ENCODE results near the gene CIZ1. TPM values are rescaled to one million over a fixed set of nuclear protein-coding genes. Genes with fewer than 3 reads are reported as not detected.
"Not testable (repeated sequence)": the region's sequence is repeated elsewhere in the genome, so short reads cannot be mapped to it uniquely, and the experiment has no call there.

The CIZ1 gene
- total and polyA plus RNA-seq, 10 of the 15 experiments (the other 5 are each of a cell fraction or from before 2014, with no cell fraction given), result 1.8 to 91.6 (median 35.4) TPM

- 30% methylated on average over 8 of the region's 8 CpGs for whole genome bisulfite sequencing (ENCODE audit: insufficient coverage, insufficient replicate concordance, low lambda C conversion rate, missing lambda C conversion rate)
- RAD21 ChIA-PET (ENCODE audit: unreplicated experiment); intact Hi-C loops (cut with micrococcal nuclease; ENCODE audit: unreplicated experiment); H3K9ac ChIP-seq (ENCODE audit: control insufficient read depth, insufficient read depth, low read length); H4K20me1 ChIP-seq (ENCODE audit: control insufficient read depth, insufficient read depth); POLR2A ChIA-PET; H3K27me3 ChIP-seq (replicated peaks in 1 of 2; ENCODE audit: control insufficient read depth in 2 of 2, insufficient read depth in 2 of 2, low read length in 1 of 2); H3K4me3 ChIP-seq; CTCF ChIA-PET; FAIRE-seq; BruUV-seq (replicated peaks); ATAC-seq; H3K27ac ChIP-seq (ENCODE audit: control insufficient read depth, insufficient read depth); SMC1A ChIA-PET (ENCODE audit: uncharacterized antibody, unreplicated experiment); in situ Hi-C loops (cut with MboI); H3K4me2 ChIP-seq (ENCODE audit: control insufficient read depth, insufficient read depth); H2AFZ ChIP-seq (ENCODE audit: control insufficient read depth, low read depth, low read length); H3K9me3 ChIP-seq (replicated peaks; ENCODE audit: control insufficient read depth, insufficient read depth, low read length); DNase-seq (ENCODE audit: low read depth, low spot score); H3K4me1 ChIP-seq (ENCODE audit: control insufficient read depth, insufficient read depth, low read length); H3K36me3 ChIP-seq (ENCODE audit: control insufficient read depth in 2 of 2, insufficient read depth in 2 of 2, low read length in 1 of 2): not testable (repeated sequence)
- H3K79me2 ChIP-seq (ENCODE audit: control insufficient read depth, insufficient read depth, low read length), result peaks cover 13% of the 10 kb centered on the region
These were observed 60.0 kb downstream of the CIZ1 start for GRCh38 chr9:128131346-128131745.

- H3K4me2 ChIP-seq (ENCODE audit: control insufficient read depth, insufficient read depth); RAD21 ChIA-PET (ENCODE audit: unreplicated experiment); ATAC-seq; H3K27me3 ChIP-seq (replicated peaks in 1 of 2; ENCODE audit: control insufficient read depth in 2 of 2, insufficient read depth in 2 of 2, low read length in 1 of 2); in situ Hi-C loops (cut with MboI); FAIRE-seq; BruUV-seq (replicated peaks); intact Hi-C loops (cut with micrococcal nuclease; ENCODE audit: unreplicated experiment); SMC1A ChIA-PET (ENCODE audit: uncharacterized antibody, unreplicated experiment); H2AFZ ChIP-seq (ENCODE audit: control insufficient read depth, low read depth, low read length); H3K27ac ChIP-seq (ENCODE audit: control insufficient read depth, insufficient read depth); CTCF ChIA-PET; DNase-seq (ENCODE audit: low read depth, low spot score); H4K20me1 ChIP-seq (ENCODE audit: control insufficient read depth, insufficient read depth); H3K36me3 ChIP-seq (ENCODE audit: control insufficient read depth in 2 of 2, insufficient read depth in 2 of 2, low read length in 1 of 2); H3K9ac ChIP-seq (ENCODE audit: control insufficient read depth, insufficient read depth, low read length); H3K4me3 ChIP-seq; POLR2A ChIA-PET; H3K9me3 ChIP-seq (replicated peaks; ENCODE audit: control insufficient read depth, insufficient read depth, low read length): not testable (repeated sequence)
- WGBS (ENCODE audit: insufficient coverage, insufficient replicate concordance, low lambda C conversion rate, missing lambda C conversion rate), result 40% methylated on average over 7 of the region's 7 CpGs
- Histone ChIP-seq H3K79me2 (ENCODE audit: control insufficient read depth, insufficient read depth, low read length) (peaks cover 20% of the 10 kb centered on the region), H3K4me1 (ENCODE audit: control insufficient read depth, insufficient read depth, low read length) (peaks cover 10% of the 10 kb centered on the region; the same call in 1 of the 2 replicates)
These were observed 60.7 kb downstream of the CIZ1 start for GRCh38 chr9:128130651-128131050.
